Lung (tissue), 12 donors: ENCODE results near the gene TBC1D22B. TPM values are rescaled to one million over a fixed set of nuclear protein-coding genes. Genes with fewer than 3 reads are reported as not detected.

Source experiments
- ATAC-seq: fragments of 200-7000 bp; cut with Tn5 transposase; one replicate; pipeline ENCODE4 v1.9.1; 2020; ENCODE audit warnings: moderate number of reproducible peaks; ENCODE audit not compliant: insufficient read depth, low FRiP score
- DNase-seq, 3 donors: peaks; one replicate each; pipeline ENCODE4 v3.0.0-alpha.2; 2013 to 2017
- H3K27ac ChIP-seq, 2 donors: one replicate each; pipeline ENCODE4 v1.5.1; 2013; ENCODE audit warnings: mild to moderate bottlenecking in 2 of 2, moderate library complexity in 2 of 2, control low read depth in 1 of 2, inconsistent platforms in 1 of 2, low read depth in 1 of 2, low read length in 1 of 2
- H3K27me3 ChIP-seq, 3 donors: one replicate each; pipeline ENCODE4 v1.5.1; 2013; ENCODE audit warnings: low read length in 2 of 3; ENCODE audit not compliant: control insufficient read depth in 3 of 3, insufficient read depth in 3 of 3
- H3K36me3 ChIP-seq, 4 donors: one replicate each; pipeline ENCODE4 v1.5.1; 2013; ENCODE audit warnings: low read length in 4 of 4, mild to moderate bottlenecking in 1 of 4, moderate library complexity in 1 of 4; ENCODE audit not compliant: control insufficient read depth in 4 of 4, insufficient read depth in 4 of 4
- H3K4me1 ChIP-seq, 5 donors: one replicate each; pipeline ENCODE4 v1.5.1; 2013; ENCODE audit warnings: low read length in 5 of 5, mild to moderate bottlenecking in 2 of 5, moderate library complexity in 1 of 5; ENCODE audit not compliant: control insufficient read depth in 5 of 5, insufficient read depth in 5 of 5
- H3K4me3 ChIP-seq: one replicate; pipeline ENCODE4 v1.5.1; 2013; ENCODE audit warnings: mild to moderate bottlenecking, control low read depth, moderate library complexity
- H3K9ac ChIP-seq, 2 donors: one replicate each; pipeline ENCODE4 v1.5.1; 2013; ENCODE audit warnings: low read length in 2 of 2, control low read depth in 1 of 2; ENCODE audit not compliant: insufficient read depth in 1 of 2
- H3K9me3 ChIP-seq, 4 donors: one replicate each; pipeline ENCODE4 v1.5.1; 2013; ENCODE audit warnings: low read length in 3 of 4, mild to moderate bottlenecking in 1 of 4, moderate library complexity in 1 of 4; ENCODE audit not compliant: control insufficient read depth in 4 of 4, insufficient read depth in 3 of 4
- WGBS, 2 donors: extraction: QIAGEN DNeasy Blood & Tissue Kit; methylation state at CpG; one replicate each; pipeline ENCODE4 v1.1.7; 2013; 5-methylcytosine and 5-hydroxymethylcytosine counted together
- polyA plus RNA-seq, 2 donors: library from polyadenylated mRNA; stranded (reverse); fragments of 200-250 nt; gene quantifications; one replicate each; pipeline ENCODE4 v1.2.1, GENCODE V29; 2013
- total RNA-seq, 2 donors: library from RNA; depleted of rRNA in 1 of 2; stranded (reverse); fragments of >200 nt in 1 of 2; gene quantifications; one replicate each; pipeline ENCODE4 v1.2.1, GENCODE V29; 2014 to 2021
- TF ChIP-seq, protein P1 (sequence below): IDR thresholded peaks from 2 replicates; pipeline ENCODE4 v1.5.1; 2012; ENCODE audit warnings: mild to moderate bottlenecking; ENCODE audit errors: control extremely low read depth, extremely low read depth
- donor health status: control.
- donor health status: control.
- donor health status: Bipolar disorder and iron deficiency.
- donor health status: healthy.
- donor health status: DM: yes; HTN: yes; CAD: no.

TBC1D22B gene
- total and polyA plus RNA-seq, 4 donors, result 6.8 to 9.7 (median 8.8) TPM

DNA sequence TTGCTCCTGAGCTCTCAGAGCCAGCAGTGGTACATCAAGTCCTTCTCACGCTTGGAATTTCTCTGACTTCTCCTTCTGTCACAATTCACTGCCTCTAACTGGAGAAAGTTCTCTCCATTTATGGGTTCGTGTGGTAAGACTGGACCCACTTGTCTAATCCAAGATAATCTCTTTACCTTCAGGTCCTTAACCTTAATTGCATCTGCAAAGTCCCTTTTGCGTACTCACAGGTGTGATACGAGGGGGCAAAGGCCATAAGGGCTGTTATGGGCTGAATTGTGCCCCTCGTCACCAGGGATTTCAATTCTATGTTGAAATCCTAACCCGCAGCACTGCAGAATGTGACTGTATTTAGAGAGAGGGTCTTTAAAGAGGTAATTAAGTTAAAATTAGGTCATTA lies 27.5 kb upstream of the TBC1D22B start:
- Histone ChIP-seq H3K4me3 (no peak overlapping the region), H3K9me3 (no peaks in the 10 kb centered on the region), H3K27ac (peak overlapping the region in 1 of 2 donors; percentile 14), H3K36me3 (no peaks in the 10 kb centered on the region), H3K4me1 (no peaks in the 10 kb centered on the region), H3K9ac (no peak overlapping the region), H3K27me3 (no peaks in the 10 kb centered on the region)
- 89 to 93% methylated on average over 6 of the region's 6 CpGs for WGBS, 2 donors
- TF ChIP-seq, protein P1, sequence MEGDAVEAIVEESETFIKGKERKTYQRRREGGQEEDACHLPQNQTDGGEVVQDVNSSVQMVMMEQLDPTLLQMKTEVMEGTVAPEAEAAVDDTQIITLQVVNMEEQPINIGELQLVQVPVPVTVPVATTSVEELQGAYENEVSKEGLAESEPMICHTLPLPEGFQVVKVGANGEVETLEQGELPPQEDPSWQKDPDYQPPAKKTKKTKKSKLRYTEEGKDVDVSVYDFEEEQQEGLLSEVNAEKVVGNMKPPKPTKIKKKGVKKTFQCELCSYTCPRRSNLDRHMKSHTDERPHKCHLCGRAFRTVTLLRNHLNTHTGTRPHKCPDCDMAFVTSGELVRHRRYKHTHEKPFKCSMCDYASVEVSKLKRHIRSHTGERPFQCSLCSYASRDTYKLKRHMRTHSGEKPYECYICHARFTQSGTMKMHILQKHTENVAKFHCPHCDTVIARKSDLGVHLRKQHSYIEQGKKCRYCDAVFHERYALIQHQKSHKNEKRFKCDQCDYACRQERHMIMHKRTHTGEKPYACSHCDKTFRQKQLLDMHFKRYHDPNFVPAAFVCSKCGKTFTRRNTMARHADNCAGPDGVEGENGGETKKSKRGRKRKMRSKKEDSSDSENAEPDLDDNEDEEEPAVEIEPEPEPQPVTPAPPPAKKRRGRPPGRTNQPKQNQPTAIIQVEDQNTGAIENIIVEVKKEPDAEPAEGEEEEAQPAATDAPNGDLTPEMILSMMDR, result no peak
- ATAC-seq, result no peak
- no peak for DNase-seq

DNA sequence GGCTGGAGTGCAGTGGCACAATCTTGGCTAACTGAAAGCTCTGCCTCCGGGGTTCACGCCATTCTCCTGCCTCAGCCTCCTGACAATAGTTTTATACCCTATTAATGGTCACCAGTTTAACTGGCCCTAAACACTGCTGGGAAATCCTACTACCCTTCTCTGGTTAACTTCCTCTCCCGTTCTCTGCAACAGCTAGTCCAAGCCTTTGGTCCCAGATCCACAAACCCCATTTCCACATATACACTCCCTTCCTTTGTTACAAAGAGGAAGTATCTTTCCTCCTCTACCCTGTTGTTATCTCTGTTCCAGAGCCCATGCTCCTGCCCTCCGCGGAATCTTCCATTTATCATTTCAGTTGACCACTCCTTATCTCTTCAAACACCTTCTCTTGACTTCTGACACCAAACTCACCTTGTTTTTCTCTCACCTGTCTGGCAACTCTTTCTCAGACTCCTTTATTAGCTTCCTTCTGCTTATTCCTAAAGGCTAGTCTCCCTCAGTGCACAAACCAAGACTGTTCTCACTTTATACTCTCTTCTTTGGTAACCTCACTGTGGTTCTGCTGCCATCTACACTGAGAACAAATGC lies 25.0 kb upstream of the TBC1D22B start:
- H3K9me3 ChIP-seq, result no peaks in the 10 kb centered on the region
- H3K4me3 ChIP-seq, result no peak overlapping the region
- ATAC-seq, result no peak
- no peak overlapping the region for H3K27ac ChIP-seq
- H3K27me3 ChIP-seq, result no peaks in the 10 kb centered on the region
- WGBS, 2 donors, result 65 to 71% methylated on average over 5 of the region's 5 CpGs
- H3K36me3 ChIP-seq, result no peaks in the 10 kb centered on the region
- no peak overlapping the region for H3K9ac ChIP-seq
- TF ChIP-seq, protein P1, result no peak
- H3K4me1 ChIP-seq, result no peaks in the 10 kb centered on the region
- DNase-seq, result no peak

DNA sequence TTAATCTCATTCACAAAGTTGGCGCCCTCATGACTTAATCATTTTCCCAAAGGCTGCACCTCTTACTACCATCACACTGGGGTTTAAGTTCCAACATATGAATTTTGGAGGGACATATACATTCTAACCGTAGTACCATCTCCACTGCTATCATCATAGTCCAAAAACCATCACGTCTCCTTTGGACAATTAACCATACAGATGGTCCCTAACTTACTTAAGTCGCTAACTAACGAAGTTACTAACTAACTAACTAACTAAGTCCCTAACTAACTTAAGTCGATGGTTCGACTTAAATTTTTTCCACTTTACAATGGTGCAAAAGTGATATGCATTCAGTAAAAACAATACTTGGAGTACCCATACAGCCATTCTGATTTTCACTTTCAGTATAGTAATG lies 24.0 kb upstream of the TBC1D22B start:
- Histone ChIP-seq H3K4me1 (peaks cover 0 to 4% (median 0%) of the 10 kb centered on the region in 5 donors), H3K36me3 (no peaks in the 10 kb centered on the region), H3K27ac (no peak overlapping the region), H3K4me3 (no peak overlapping the region), H3K9ac (no peak overlapping the region), H3K27me3 (no peaks in the 10 kb centered on the region), H3K9me3 (no peaks in the 10 kb centered on the region)
- TF ChIP-seq, protein P1, result no peak
- ATAC-seq (no peak), DNase-seq (no peak)
- 83 to 92% methylated on average over 7 of the region's 7 CpGs for WGBS, 2 donors

DNA sequence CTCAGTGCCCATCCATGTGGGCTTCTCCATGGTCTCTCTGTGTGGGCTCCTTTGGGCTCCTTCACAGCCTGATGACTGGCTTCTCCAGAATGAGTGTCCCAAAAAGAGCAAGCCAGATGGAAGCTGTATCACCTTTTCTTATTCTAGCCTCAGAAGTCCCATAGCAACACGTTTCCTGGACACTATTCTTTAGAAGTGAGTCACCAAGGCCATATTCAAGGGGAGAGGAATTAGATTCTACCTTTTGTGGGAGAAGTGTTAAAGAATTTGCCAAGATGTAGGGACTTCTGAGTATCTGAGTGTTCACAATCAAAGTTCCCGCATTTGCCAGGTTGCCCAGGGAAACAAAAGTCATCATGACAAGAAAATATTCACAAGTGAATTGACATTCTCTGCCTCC lies 20.7 kb upstream of the TBC1D22B start:
- Histone ChIP-seq H3K9me3 (no peaks in the 10 kb centered on the region), H3K27ac (no peak overlapping the region), H3K4me1 (peaks cover 2 to 13% (median 6%) of the 10 kb centered on the region in 5 donors), H3K36me3 (no peaks in the 10 kb centered on the region), H3K9ac (no peak overlapping the region), H3K4me3 (no peak overlapping the region), H3K27me3 (no peaks in the 10 kb centered on the region)
- ATAC-seq (no peak), DNase-seq (peak in 1 of 3 donors; percentile 26)
- TF ChIP-seq, protein P1, result no peak
- 89 to 92% methylated on average over 2 of the region's 2 CpGs for WGBS, 2 donors
